Transverse colon (tissue), 4 donors: Measurements from ENCODE around the gene LRRC75A. TPM values are rescaled to one million over a fixed set of nuclear protein-coding genes. Genes with fewer than 3 reads are reported as not detected.

ENCODE experiments used
- DNase-seq: peaks from one replicate; pipeline ENCODE4 v3.0.0-alpha.2; 2019
- H3K27ac ChIP-seq, 4 donors: fragments of 200-600 bp; sonication (generic); 2 replicates each; pipeline ENCODE4 v1.5.1; 2016 to 2018; ENCODE audit warnings: inconsistent platforms in 4 of 4
- H3K27me3 ChIP-seq: fragments of 200-600 bp; sonication (generic); 2 replicates; pipeline ENCODE4 v1.5.1; 2017; ENCODE audit warnings: inconsistent platforms
- H3K36me3 ChIP-seq, 4 donors: fragments of 200-600 bp; sonication (generic); 2 replicates each; pipeline ENCODE4 v1.5.1; 2017 to 2019; ENCODE audit warnings: inconsistent platforms in 4 of 4
- H3K4me1 ChIP-seq, 4 donors: fragments of 200-600 bp; sonication (generic); 2 replicates each; pipeline ENCODE4 v1.5.1; 2017 to 2020; ENCODE audit warnings: inconsistent platforms in 4 of 4
- H3K4me3 ChIP-seq, 4 donors: fragments of 200-600 bp; sonication (generic); 1 replicate in 1 of 4; 2 replicates in 3 of 4; pipeline versions ENCODE4 v1.5.1 to v1.6.1; 2017 to 2019; ENCODE audit warnings: inconsistent platforms in 4 of 4
- H3K9me3 ChIP-seq, 2 donors: fragments of 200-600 bp; sonication (generic); 2 replicates each; pipeline ENCODE4 v1.5.1; 2017 to 2019; ENCODE audit warnings: inconsistent platforms in 2 of 2
- EP300 ChIP-seq: sonication (generic); formaldehyde crosslinking; IDR thresholded peaks from one replicate; pipeline ENCODE4 v1.6.1; 2017; ENCODE audit warnings: antibody characterized with exemption, low read depth
- POLR2A ChIP-seq: fragments of 450-650 bp; IDR thresholded peaks from one replicate; pipeline ENCODE4 v1.6.1; 2016; ENCODE audit warnings: antibody characterized with exemption, mild to moderate bottlenecking, moderate library complexity
- POLR2AphosphoS5 ChIP-seq, 3 donors: sonication (generic); formaldehyde crosslinking; IDR thresholded peaks; one replicate each; pipeline ENCODE4 v1.6.1; 2016; ENCODE audit warnings: antibody characterized with exemption in 3 of 3
- WGBS, 2 donors: methylation state at CpG; one replicate each; pipeline ENCODE4 v1.1.5; 2018; ENCODE audit warnings: low coverage in 1 of 2; 5-methylcytosine and 5-hydroxymethylcytosine counted together
- in situ Hi-C, 4 donors: fragments of 200-750 bp; cut with MboI; loops; one replicate each; pipeline versions ENCODE4 v1.15.0 to v1.15.1; 2017; ENCODE audit warnings: low sequenced_read_pairs in 3 of 4, low pct_ligation_motif_present in 1 of 4, low pct_unique_long_range_greater_than_20kb in 1 of 4
- intact Hi-C: fragments of 100-400 bp; cut with DNase I; formaldehyde crosslinking; loops from one replicate; pipeline ENCODE4 v1.15.1; 2023; ENCODE audit warnings: low total_unique reads
- total RNA-seq, 4 donors: library from RNA; depleted of rRNA; stranded (reverse); fragments of >200 nt; gene quantifications; one replicate each; pipeline ENCODE4 v1.1.0, GENCODE V29; 2016
- TF ChIP-seq, protein P1 (sequence below), 5 experiments: fragments of 200-600 bp in 3 of 5; fragments of 450-650 bp in 2 of 5; sonication (generic) in 3 of 5; IDR thresholded peaks; 1 replicate in 2 of 5; 2 replicates in 3 of 5; pipeline ENCODE4 v1.5.1; 2016 to 2017; ENCODE audit warnings: antibody characterized with exemption in 5 of 5, inconsistent platforms in 3 of 5, mild to moderate bottlenecking in 2 of 5, moderate library complexity in 1 of 5

Gene LRRC75A
- total RNA-seq, 4 donors from 2014 or later = 67.9 to 194 (median 115) TPM

DNA sequence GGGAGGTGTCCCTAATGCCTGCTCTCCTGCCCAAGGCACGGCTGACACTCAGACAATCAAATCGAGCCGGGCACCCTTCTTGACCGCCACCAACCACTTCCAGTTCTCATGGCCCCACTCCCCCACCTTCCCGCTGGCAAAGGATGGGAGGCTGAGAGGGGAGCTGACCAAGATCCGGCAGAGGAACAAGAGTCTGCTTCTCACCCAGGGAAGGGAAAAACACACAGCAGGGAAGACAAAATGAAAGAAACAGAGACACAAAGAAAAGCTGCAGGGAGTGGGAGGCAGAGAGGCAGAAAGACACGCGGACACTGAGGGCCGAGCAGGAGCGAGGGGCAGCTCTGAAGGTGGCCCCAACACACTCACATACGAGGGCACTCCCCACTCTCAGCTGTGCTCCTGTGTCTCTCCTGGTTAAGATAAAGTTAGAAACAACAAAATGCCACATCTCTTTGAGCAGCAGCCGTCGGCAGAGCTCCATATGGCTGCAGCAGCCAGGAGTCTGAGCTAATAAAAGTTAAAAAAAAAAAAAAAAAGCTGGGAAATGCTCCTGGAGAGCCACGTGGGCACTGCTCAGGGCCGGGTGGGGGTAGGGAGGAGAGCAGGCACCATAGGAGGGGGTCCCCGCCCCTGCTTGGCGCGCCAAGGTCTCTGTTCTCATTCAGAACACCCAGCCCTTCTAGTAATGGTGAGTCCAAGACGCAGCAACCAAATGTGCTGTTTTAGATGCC lies 7.4 kb downstream of the LRRC75A start:
- 43 to 59% methylated on average over 2 to 19 of the region's 19 CpGs for WGBS, 2 donors
- intact Hi-C loops (no loop called here), in situ Hi-C loops (no loop called here)
- Histone ChIP-seq H3K4me1 (peaks cover 41 to 57% (median 44%) of the 10 kb centered on the region in 4 donors), H3K9me3 (no peaks in the 10 kb centered on the region), H3K4me3 (peak overlapping the region in 1 of 4 donors; percentile 10), H3K36me3 (no peaks in the 10 kb centered on the region), H3K27ac (peak overlapping the region; percentile 86 to 92 (median 88)), H3K27me3 (no peaks in the 10 kb centered on the region)
- TF ChIP-seq, protein P1, sequence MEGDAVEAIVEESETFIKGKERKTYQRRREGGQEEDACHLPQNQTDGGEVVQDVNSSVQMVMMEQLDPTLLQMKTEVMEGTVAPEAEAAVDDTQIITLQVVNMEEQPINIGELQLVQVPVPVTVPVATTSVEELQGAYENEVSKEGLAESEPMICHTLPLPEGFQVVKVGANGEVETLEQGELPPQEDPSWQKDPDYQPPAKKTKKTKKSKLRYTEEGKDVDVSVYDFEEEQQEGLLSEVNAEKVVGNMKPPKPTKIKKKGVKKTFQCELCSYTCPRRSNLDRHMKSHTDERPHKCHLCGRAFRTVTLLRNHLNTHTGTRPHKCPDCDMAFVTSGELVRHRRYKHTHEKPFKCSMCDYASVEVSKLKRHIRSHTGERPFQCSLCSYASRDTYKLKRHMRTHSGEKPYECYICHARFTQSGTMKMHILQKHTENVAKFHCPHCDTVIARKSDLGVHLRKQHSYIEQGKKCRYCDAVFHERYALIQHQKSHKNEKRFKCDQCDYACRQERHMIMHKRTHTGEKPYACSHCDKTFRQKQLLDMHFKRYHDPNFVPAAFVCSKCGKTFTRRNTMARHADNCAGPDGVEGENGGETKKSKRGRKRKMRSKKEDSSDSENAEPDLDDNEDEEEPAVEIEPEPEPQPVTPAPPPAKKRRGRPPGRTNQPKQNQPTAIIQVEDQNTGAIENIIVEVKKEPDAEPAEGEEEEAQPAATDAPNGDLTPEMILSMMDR (IDR thresholded peaks at IDR 0.05) = no peak
- TF ChIP-seq POLR2AphosphoS5 (IDR thresholded peaks at IDR 0.05) = no peak
- TF ChIP-seq EP300 = no peak
- TF ChIP-seq POLR2A = no peak
- DNase-seq = no peak

DNA sequence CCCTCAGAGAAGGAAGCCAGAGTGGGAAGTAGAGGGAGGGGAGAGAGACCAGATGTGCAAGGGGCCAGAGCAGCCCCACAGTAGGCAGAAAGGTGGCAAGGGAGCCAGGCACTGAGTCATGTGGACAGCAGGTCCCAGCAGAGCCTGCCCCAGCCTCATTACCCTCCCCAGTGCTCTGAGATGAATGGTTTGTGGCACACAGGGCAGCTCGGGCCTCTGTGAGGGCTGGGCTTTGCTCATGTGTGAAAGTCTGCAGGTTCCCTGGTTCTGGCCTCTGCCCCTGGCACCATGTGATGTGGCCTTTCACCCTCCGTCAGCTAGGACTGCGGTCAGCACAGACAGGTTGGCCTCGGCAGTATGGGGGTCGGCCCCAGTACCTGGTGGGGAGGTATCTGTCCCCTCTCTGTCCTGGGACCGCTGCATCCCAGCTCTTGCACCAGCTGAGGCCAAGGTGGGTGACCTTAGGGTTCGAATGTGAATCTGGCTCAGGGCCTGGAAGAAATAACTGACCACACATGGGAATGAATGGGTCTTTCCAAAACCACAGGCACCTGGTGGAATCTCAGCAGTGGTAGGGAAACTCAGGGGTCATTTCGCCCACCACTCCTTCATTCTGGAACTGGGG lies 8.9 kb downstream of the LRRC75A start:
- Histone ChIP-seq H3K27me3 (no peaks in the 10 kb centered on the region), H3K4me3 (no peak overlapping the region), H3K4me1 (peaks cover 34 to 54% (median 41%) of the 10 kb centered on the region in 4 donors), H3K9me3 (no peaks in the 10 kb centered on the region), H3K36me3 (no peaks in the 10 kb centered on the region), H3K27ac (no peak overlapping the region)
- TF ChIP-seq, protein P1 (IDR thresholded peaks at IDR 0.05) = no peak
- no peak for TF ChIP-seq POLR2AphosphoS5 (IDR thresholded peaks at IDR 0.05)
- no peak for TF ChIP-seq POLR2A
- TF ChIP-seq EP300 = no peak
- DNase-seq = no peak
- in situ Hi-C loops = no loop called here
- WGBS, 2 donors = 94% methylated on average over 7 of the region's 8 CpGs; no CpG with 5 or more reads in 1 of the 2 donors
- intact Hi-C loops = no loop called here

DNA sequence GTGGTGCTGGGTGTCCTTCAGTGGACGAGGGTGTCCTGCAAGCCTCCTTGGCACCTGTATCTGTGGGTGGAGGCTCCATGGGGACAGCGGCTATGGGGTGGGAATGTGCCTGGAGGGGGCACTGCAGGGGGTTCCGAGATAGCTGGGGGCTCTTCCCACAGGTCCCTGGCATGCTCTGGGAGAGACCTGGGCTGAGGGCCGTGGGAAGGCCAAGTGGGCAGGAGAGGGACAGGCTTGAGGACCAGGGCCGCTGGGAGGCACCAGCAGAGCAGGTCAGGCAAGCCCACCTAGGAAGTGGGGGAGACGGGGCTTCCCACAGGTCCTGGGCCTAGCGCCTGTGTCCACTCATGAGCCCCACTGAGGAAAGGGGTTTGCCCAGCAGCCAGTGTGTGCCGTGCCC lies 9.7 kb downstream of the LRRC75A start:
- Histone ChIP-seq H3K27me3 (no peaks in the 10 kb centered on the region), H3K4me1 (peaks cover 34 to 53% (median 37%) of the 10 kb centered on the region in 4 donors), H3K36me3 (no peaks in the 10 kb centered on the region), H3K4me3 (no peak overlapping the region), H3K9me3 (no peaks in the 10 kb centered on the region), H3K27ac (no peak overlapping the region)
- in situ Hi-C loops = no loop called here
- no peak for TF ChIP-seq EP300
- TF ChIP-seq POLR2AphosphoS5 (IDR thresholded peaks at IDR 0.05) = no peak
- TF ChIP-seq, protein P1 (IDR thresholded peaks at IDR 0.05) = no peak
- no peak for TF ChIP-seq POLR2A
- no peak for DNase-seq
- WGBS, 2 donors = 82 to 100% methylated on average over 1 to 8 of the region's 8 CpGs
- intact Hi-C loops = no loop called here

DNA sequence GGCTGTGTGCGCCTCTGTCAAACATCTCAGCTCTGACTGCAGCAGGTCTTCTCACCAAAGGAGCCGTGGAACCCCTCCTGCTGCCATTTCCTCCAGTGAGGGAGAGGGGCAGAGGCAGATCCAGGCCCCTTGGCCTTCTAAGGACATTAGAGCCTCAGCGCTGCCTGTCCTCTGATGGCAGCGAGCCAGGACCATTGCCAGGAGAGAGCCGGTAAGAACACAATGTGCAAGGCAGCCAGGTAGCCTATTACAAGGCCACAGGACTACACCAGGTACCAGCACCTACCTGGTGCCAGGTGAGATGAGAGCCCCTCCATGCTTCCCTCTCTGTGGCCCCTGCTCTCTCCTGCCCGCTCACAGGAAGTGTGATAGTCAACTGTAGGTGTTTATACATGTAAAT lies 11.0 kb downstream of the LRRC75A start:
- WGBS, 2 donors = 76% methylated on average over 6 of the region's 6 CpGs; no CpG with 5 or more reads in 1 of the 2 donors
- peaks cover 21 to 44% (median 27%) of the 10 kb centered on the region in 4 donors for H3K4me1 ChIP-seq

More for the DNA sequence above, 11.0 kb downstream of the LRRC75A start:
- TF ChIP-seq POLR2AphosphoS5 (IDR thresholded peaks at IDR 0.05) (no peak), POLR2A (no peak), EP300 (no peak)
- TF ChIP-seq, protein P1 (IDR thresholded peaks at IDR 0.05) = no peak
- no peaks in the 10 kb centered on the region for H3K9me3 ChIP-seq
- in situ Hi-C loops (no loop called here), intact Hi-C loops (loop anchor here (1.0 kb wide), 1 partner anchor 38 kb away; no protein-coding TSS in a partner anchor)
- H3K27me3 ChIP-seq = no peaks in the 10 kb centered on the region
- H3K36me3 ChIP-seq = no peaks in the 10 kb centered on the region
- no peak for DNase-seq
- H3K4me3 ChIP-seq = no peak overlapping the region
- H3K27ac ChIP-seq = no peak overlapping the region
